HFF-Myc (cell line): ENCODE results near the gene BMPER.

Experiments
- DNase-seq: peaks from one replicate; pipeline ENCODE4 v3.0.0-alpha.2; 2011; ENCODE audit warnings: low read depth; ENCODE audit errors: extremely low read depth
- H3K4me3 ChIP-seq: replicated peaks from 2 replicates; pipeline ENCODE4 v1.5.1; 2011; ENCODE audit warnings: low read depth, mild to moderate bottlenecking, control low read depth, low read length
- CTCF ChIP-seq: IDR thresholded peaks from 2 replicates; pipeline ENCODE4 v1.5.1; 2012; ENCODE audit warnings: mild to moderate bottlenecking, low read depth, low read length, control low read depth; ENCODE audit errors: missing control alignments

BMPER gene

GRCh38 chr7:34054075-34054474 lies 148.7 kb downstream of the BMPER start:
- H3K4me3 ChIP-seq = no peak overlapping the region
- no peak for TF ChIP-seq CTCF
- DNase-seq = no peak

GRCh38 chr7:34057136-34057535 lies 151.8 kb downstream of the BMPER start:
- DNase-seq = no peak
- H3K4me3 ChIP-seq = no peak overlapping the region
- no peak for TF ChIP-seq CTCF

- H3K4me3 ChIP-seq = no peak overlapping the region
- DNase-seq = no peak
- TF ChIP-seq CTCF = no peak
Measured at GRCh38 chr7:34057956-34058355, 152.6 kb downstream of the BMPER start.

GRCh38 chr7:34058801-34059135 lies 153.4 kb downstream of the BMPER start:
- no peak for DNase-seq
- no peak overlapping the region for H3K4me3 ChIP-seq
- no peak for TF ChIP-seq CTCF

GRCh38 chr7:34059136-34059828 lies 153.9 kb downstream of the BMPER start:
- H3K4me3 ChIP-seq = no peak overlapping the region
- no peak for TF ChIP-seq CTCF
- no peak for DNase-seq

- no peak overlapping the region for H3K4me3 ChIP-seq
- no peak for DNase-seq
- TF ChIP-seq CTCF = no peak
Measured at GRCh38 chr7:34060196-34060947, 155.0 kb downstream of the BMPER start.
